GM23248 (cell line): ENCODE data around the gene ZNF101.

Source experiments
- EZH2 ChIP-seq: fragments of 200-600 bp; sonication (generic); IDR thresholded peaks from 2 replicates; pipeline ENCODE4 v1.6.1; 2018; ENCODE audit warnings: antibody characterized with exemption, mild to moderate bottlenecking; ENCODE audit not compliant: insufficient read depth, poor library complexity, severe bottlenecking
- EZH2phosphoT487 ChIP-seq: fragments of 200-600 bp; sonication (generic); IDR thresholded peaks from 2 replicates; pipeline ENCODE4 v1.6.1; 2018; ENCODE audit warnings: antibody characterized with exemption, moderate library complexity, mild to moderate bottlenecking, low read depth; ENCODE audit not compliant: insufficient read depth

DNA sequence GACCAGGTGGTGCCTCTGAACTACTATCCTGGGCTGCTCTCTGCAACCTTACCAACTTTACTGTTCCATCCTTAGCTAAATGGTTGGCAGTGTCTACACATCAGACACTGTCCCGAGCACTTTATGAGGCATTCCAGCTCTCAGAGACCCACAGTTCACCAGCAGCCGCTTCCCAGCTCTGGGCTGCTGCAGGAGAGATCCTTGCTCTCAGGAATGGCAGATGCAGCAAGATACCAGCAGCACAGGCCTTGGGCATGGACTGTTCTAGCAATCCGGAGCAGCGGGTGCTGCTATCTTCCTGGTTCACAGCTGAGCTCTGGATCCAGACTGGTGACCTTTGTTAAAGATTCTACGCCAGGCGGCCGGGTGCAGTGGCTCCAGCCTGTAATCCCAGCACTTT is 37.3 kb upstream of the ZNF101 start:
- no peak for TF ChIP-seq EZH2
- TF ChIP-seq EZH2phosphoT487, result no peak
